K562 (cell line): Measurements from ENCODE around the gene UNC45A. TPM values are rescaled to one million over a fixed set of nuclear protein-coding genes. Genes with fewer than 3 reads are reported as not detected.

Experiments
- ATF3 ChIP-seq, 2 experiments: fragments of 450-650 bp in 1 of 2; sonication (generic) in 1 of 2; formaldehyde crosslinking in 1 of 2; IDR thresholded peaks in 1 of 2; conservative IDR thresholded peaks in 1 of 2; 2 replicates each; pipeline versions ENCODE4 v1.6.1 to v1.8.1; 2016 to 2023; ENCODE audit warnings: mild to moderate bottlenecking in 2 of 2, moderate library complexity in 2 of 2, inconsistent platforms in 1 of 2, missing genetic modification reagents in 1 of 2
- BHLHE40 ChIP-seq: IDR thresholded peaks from 2 replicates; pipeline ENCODE4 v1.6.1; 2011; ENCODE audit warnings: low read length, improper control_type of control experiment
- CREM ChIP-seq: IDR thresholded peaks from 2 replicates; pipeline ENCODE4 v1.6.1; 2014; ENCODE audit warnings: antibody characterized with exemption, low read depth
- CUX1 ChIP-seq: fragments of 200-800 bp; sonication (Bioruptor generic); IDR thresholded peaks from 2 replicates; pipeline ENCODE4 v1.6.1; 2016; ENCODE audit warnings: missing genetic modification characterization, missing compliant biosample characterization
- FOXJ2 ChIP-seq: fragments of 200-800 bp; sonication (Bioruptor generic); IDR thresholded peaks from 2 replicates; pipeline ENCODE4 v1.6.1; 2016; ENCODE audit warnings: missing genetic modification characterization, missing compliant biosample characterization
- HDAC1 ChIP-seq, 2 experiments: fragments of 450-650 bp; IDR thresholded peaks; 2 replicates each; pipeline ENCODE4 v1.6.1; 2016 to 2017; ENCODE audit warnings: inconsistent platforms in 1 of 2, mild to moderate bottlenecking in 1 of 2, moderate library complexity in 1 of 2
- NONO ChIP-seq, 2 experiments: fragments of 200-400 bp in 1 of 2; fragments of 450-650 bp in 1 of 2; formaldehyde crosslinking in 1 of 2; IDR thresholded peaks; 2 replicates each; pipeline ENCODE4 v1.6.1; 2017; ENCODE audit warnings: low read depth in 2 of 2, mild to moderate bottlenecking in 2 of 2, moderate library complexity in 2 of 2, low read length in 1 of 2
- PHF21A ChIP-seq: fragments of 450-650 bp; IDR thresholded peaks from 2 replicates; pipeline ENCODE4 v1.6.1; 2017; ENCODE audit warnings: low read depth, borderline replicate concordance
- PKNOX1 ChIP-seq: fragments of 450-650 bp; IDR thresholded peaks from 2 replicates; pipeline ENCODE4 v1.6.1; 2016
- RUNX1 ChIP-seq: sonication (generic); IDR thresholded peaks from 2 replicates; pipeline ENCODE4 v1.6.1; 2016; ENCODE audit warnings: antibody characterized with exemption, low read depth
- SMC3 ChIP-seq: conservative IDR thresholded peaks from 2 replicates; pipeline ENCODE4 v1.6.1; 2011; ENCODE audit warnings: low read depth, low read length, improper control_type of control experiment; ENCODE audit not compliant: insufficient read depth
- STAT6 ChIP-seq: sonication (generic); formaldehyde crosslinking; IDR thresholded peaks from 2 replicates; pipeline ENCODE4 v1.8.1; 2023; ENCODE audit warnings: mild to moderate bottlenecking, missing genetic modification reagents
- TBP ChIP-seq: optimal IDR thresholded peaks from 2 replicates; pipeline ENCODE3; 2011; ENCODE audit warnings: low read depth, low read length, improper control_type of control experiment
- XRCC5 ChIP-seq: fragments of 200-400 bp; formaldehyde crosslinking; IDR thresholded peaks from 2 replicates; pipeline ENCODE4 v1.6.1; 2017; ENCODE audit warnings: low read depth, mild to moderate bottlenecking, low read length
- ZNF143 ChIP-seq: sonication (generic); formaldehyde crosslinking; IDR thresholded peaks from 2 replicates; pipeline ENCODE4 v1.9.0; 2022; ENCODE audit warnings: mild to moderate bottlenecking, missing genetic modification reagents
- ZSCAN32 ChIP-seq: fragments of 450-650 bp; formaldehyde crosslinking; IDR thresholded peaks from 2 replicates; pipeline ENCODE4 v1.4.0; 2020; ENCODE audit warnings: mild to moderate bottlenecking, moderate library complexity
- polyA plus RNA-seq, 8 experiments: library from polyadenylated mRNA; depleted of rRNA in 4 of 8; stranded (reverse) in 5 of 8; unstranded in 3 of 8; fragments of >200 nt; fragmentation: Nextera tagmentation in 2 of 8; fragmentation: Illumina TruSeq in 1 of 8; extraction: Ambion mirVana in 2 of 8; extraction: Trizol in 1 of 8; gene quantifications; 2 replicates each; pipeline versions ENCODE4 v1.2.1 to v1.2.3, GENCODE V29; 2011 to 2014; ENCODE audit warnings: inconsistent platforms in 1 of 8, missing spikeins in 1 of 8
- total RNA-seq, 7 experiments: library from RNA; depleted of rRNA in 6 of 7; stranded (reverse); fragments of >200 nt in 6 of 7; fragmentation: Illumina TruSeq in 2 of 7; extraction: Trizol in 2 of 7; gene quantifications; 2 replicates each; pipeline versions ENCODE4 v1.2.1 to v1.2.3, GENCODE V29; 2011 to 2021; ENCODE audit warnings: low replicate concordance in 1 of 7

Gene UNC45A
- total and polyA plus RNA-seq, 9 of the 15 experiments (the other 6 are each of a cell fraction or from before 2014, with no cell fraction given): 22.4 to 79.3 (median 43.7) TPM

GRCh38 chr15:90934256-90934948 is 683 bp upstream of the UNC45A start (continued):
- TF ChIP-seq CUX1 (no peak), PKNOX1 (peak; percentile 55; the same call in 1 of the 2 replicates), XRCC5 (peak; percentile 73; the same call in 1 of the 2 replicates), SMC3 (peak; percentile 61), STAT6 (CRISPR knock-in tag) (no peak), CREM (peak; percentile 32; the same call in 1 of the 2 replicates), RUNX1 (no peak; the same call in 1 of the 2 replicates), ZNF143 (peak; percentile 26; the same call in 1 of the 2 replicates), PHF21A (peak; percentile 28; the same call in 1 of the 2 replicates), TBP (peak; percentile 33), ZSCAN32 (CRISPR knock-in tag) (no peak), BHLHE40 (0 out of 2 replicates have a peak, but pooled peaks have one; percentile 58), FOXJ2 (no peak), NONO (IDR thresholded peaks at IDR 0.05; ENCODE audit: low read depth in 2 of 2, low read length in 1 of 2) (0 out of 4 replicates have a peak, but pooled peaks of 1 of the 2 experiments have one; percentile 34), HDAC1 (IDR thresholded peaks at IDR 0.05) (no peak), ATF3 (IDR thresholded peaks at IDR 0.05) (no peak), ATF3 (CRISPR knock-in tag; conservative IDR thresholded peaks at IDR 0.05) (peak; percentile 17; the same call in 1 of the 2 replicates)
